IPS-11a (cell line): ENCODE data around the gene GTF3C4.

Experiments used
- H3K4me3 ChIP-seq: one replicate; pipeline ENCODE4 v1.5.1; 2013; ENCODE audit warnings: low read depth, low read length, control low read depth

The GTF3C4 gene

DNA sequence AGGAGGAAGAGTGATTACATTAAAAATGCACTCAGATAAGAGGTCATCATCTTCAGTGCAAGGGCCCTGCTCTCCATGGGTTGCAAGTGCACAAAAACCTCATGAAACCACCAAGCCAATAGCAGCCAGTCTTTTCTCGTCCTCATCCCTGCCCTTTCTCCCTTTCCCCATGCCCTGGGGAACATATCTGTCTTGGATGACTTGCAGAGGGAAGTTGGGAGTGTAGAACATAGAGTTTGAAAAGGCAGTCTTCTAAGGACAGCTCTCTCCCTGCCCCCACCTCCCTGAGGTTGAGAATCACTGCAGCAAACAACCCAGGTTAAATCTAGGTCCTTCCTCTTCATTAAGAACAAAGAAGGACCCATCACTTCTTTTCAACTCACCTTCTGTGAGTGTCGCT lies 22.5 kb upstream of the GTF3C4 start:
- H3K4me3 ChIP-seq = no peak overlapping the region

GRCh38 chr9:132648283-132648682 lies 22.0 kb upstream of the GTF3C4 start:
- H3K4me3 ChIP-seq = no peak overlapping the region

- no peak overlapping the region for H3K4me3 ChIP-seq
These were observed 21.6 kb upstream of the GTF3C4 start for GRCh38 chr9:132648685-132649084.

GRCh38 chr9:132651259-132651658 lies 19.0 kb upstream of the GTF3C4 start:
- no peak overlapping the region for H3K4me3 ChIP-seq

GRCh38 chr9:132656299-132656698 lies 14.0 kb upstream of the GTF3C4 start:
- H3K4me3 ChIP-seq = no peak overlapping the region

DNA sequence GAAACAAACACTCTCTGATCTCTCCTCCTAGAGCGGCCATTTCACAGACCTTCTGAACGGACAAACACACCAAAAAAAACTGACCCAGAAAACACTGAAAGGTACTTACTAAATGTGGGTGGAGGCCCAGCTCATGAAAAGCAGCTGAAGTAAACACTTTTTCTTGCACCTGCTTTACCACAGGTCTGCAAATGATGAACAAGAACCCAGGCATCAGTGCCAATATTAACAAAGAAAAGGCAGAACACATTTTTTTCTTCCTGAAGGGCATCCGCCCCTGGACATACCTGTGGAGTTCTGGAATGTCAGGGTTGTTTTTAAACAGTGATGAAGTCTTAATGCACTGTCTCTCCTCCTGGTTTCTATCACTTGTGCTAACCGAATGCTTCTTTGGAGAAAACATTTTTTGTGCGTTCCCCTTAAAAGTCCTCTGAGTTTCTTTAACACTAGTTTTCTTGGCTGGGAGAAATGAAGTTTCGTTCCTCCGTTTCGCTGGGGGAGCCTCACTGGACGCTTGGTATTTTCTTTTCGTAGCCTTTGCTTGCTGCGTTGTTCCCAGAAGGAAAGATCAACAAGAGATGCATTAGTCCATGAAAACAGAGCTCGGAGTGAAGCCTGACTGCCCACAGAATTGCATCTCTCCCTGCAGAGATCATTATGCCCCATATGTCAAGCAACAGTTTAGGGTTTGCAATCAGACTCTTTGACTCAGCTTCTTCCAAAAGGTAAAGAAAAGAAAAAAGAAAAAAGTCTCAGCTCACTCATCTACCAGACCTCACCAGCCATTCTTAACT lies 7.9 kb upstream of the GTF3C4 start:
- H3K4me3 ChIP-seq = no peak overlapping the region

DNA sequence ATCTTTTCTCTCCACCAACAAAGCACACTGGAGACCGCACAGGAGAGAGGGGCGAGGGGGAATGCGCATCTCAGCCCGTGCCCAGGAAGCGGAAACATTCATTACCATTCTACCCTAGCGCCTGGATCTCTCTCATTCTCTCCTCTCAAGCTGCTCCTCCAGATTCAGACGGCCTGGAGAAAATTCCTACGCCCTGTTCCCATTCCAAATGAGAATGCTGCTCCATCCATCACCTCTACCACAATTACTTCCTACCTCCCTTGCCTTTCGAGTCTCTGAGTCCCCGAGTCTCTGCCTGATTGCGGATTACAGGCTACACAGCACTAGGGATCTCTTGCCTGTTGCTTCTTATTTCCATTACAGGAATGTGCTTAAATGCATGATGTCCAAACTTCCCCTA lies 7.1 kb upstream of the GTF3C4 start:
- no peak overlapping the region for H3K4me3 ChIP-seq

DNA sequence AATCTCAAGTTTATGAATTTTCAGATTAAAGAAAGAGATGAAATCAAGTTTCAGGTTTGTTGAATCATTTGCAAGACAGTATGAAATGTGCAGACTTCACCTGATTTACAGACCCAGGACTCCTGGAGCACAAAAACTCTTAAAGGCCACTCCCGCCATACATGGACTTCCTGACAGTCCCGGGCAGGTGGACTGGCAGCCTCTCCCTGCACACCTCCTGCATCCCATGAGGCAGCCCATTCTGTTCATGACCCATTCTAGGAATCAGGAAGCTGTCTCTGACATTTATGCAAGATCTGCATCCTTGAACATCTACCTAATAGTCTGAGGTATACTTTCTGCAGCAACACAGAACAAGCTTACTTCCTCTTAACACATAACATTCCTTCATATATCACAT lies 6.4 kb upstream of the GTF3C4 start:
- no peak overlapping the region for H3K4me3 ChIP-seq

GRCh38 chr9:132669319-132669697 lies 956 bp upstream of the GTF3C4 start:
- peak overlapping the region; percentile 100 for H3K4me3 ChIP-seq

- H3K4me3 ChIP-seq = peak within 1 kb of the TSS; percentile 100
These were observed 387 bp upstream of the GTF3C4 start, which contains the start of gene DDX31 for GRCh38 chr9:132669698-132670456. Gene DDX31, minus strand, starts transcription at chr9:132669983. Its CDS starts 49 bp downstream, at chr9:132669934.

- peak overlapping the region; percentile 100 for H3K4me3 ChIP-seq
These were observed 1.6 kb downstream of the GTF3C4 start for GRCh38 chr9:132671620-132672412.

DNA sequence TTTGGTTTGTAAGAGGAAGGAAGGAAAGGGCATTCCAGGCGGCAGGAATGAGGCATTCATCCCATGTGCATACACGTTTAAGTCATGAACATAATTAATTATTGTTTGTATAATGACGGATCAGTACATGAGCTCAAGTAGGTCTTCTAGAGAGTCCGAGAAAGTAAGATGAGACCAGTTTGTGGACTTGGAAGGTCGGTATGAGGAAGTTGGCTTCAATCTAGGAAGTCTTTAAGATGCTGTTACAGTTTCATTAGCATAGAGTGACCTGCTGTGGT lies 2.1 kb downstream of the GTF3C4 start:
- no peak overlapping the region for H3K4me3 ChIP-seq

GRCh38 chr9:132673355-132673754 lies 3.1 kb downstream of the GTF3C4 start:
- no peak overlapping the region for H3K4me3 ChIP-seq

DNA sequence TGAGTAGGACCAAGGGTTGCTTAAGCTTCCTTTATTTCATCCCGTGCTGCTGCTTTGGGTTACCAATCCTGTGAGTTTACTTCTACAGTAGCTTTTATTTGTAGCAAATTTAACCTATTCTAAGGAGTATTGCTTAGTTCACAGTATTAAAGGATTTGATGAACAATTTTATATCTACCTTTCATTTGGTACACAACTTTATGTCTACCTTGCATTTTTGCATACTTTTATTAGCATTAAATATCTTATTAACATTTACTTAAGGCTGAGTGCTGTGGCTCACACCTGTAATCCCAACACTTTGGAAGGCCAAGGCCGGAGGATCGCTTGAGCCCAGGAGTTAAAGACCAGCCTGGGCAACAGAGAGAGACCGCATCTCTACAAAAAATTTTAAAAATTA lies 4.2 kb downstream of the GTF3C4 start:
- H3K4me3 ChIP-seq = no peak overlapping the region

DNA sequence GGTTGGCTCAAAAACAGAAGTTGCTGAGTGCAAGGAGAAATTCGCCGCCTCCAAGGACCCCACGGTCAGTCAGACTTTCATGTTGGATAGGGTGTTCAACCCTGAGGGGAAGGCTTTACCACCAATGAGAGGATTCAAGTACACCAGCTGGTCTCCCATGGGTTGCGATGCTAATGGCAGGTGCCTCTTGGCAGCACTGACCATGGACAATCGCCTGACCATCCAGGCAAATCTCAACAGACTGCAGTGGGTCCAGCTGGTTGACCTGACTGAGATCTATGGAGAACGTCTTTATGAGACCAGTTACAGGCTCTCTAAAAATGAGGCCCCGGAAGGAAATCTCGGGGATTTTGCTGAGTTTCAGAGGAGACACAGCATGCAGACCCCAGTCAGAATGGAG lies 7.7 kb downstream of the GTF3C4 start:
- H3K4me3 ChIP-seq = no peak overlapping the region

DNA sequence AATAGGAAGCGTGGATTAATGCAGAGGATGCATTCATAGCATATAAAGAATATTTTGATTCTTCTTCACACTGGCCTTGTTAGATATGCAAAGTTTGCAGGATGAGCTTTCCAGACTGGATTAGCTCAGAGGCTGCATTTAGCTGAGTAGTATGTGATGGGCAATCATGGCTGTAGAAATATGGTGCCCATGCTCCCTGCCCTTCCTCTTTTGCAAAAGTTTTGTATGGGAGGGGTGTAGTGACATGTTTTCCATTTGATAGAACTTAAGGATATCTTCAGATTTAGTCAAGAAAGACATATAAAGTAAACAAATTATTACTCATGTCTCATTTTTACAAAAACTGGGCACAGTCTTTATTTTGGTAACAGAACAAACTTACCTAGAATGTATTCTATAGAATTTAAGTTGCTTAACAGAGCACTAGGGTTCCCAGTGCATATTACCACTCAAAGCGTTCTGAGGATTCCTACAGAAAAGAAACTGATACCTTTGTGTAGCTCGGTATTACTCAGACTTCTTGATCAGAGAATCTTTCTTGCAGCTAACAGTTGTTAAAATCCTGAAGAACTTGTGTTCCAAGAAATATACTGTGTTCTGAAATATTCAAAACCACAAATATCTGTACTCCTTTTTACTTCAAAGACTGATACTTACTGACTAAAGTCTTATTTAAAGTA lies 9.8 kb downstream of the GTF3C4 start:
- no peak overlapping the region for H3K4me3 ChIP-seq

DNA sequence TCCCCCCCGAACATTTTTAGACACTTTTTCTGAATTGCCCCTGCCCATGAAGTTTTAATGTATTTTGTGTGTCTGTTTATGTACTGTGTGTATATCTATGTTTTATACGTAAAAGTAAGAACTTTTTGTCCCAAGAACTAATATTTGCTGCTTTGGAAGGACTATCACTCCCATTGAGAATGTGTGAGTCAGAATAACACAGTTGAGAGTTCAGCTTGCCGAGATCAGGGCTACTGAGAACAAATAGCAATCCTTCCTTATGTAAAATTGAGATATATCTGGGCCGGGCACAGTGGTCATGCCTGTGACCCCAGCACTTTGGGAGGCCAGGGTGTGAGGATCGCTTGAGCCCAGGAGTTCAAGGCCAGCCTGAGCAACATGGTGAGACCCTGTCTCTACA lies 11.3 kb downstream of the GTF3C4 start:
- H3K4me3 ChIP-seq = no peak overlapping the region

DNA sequence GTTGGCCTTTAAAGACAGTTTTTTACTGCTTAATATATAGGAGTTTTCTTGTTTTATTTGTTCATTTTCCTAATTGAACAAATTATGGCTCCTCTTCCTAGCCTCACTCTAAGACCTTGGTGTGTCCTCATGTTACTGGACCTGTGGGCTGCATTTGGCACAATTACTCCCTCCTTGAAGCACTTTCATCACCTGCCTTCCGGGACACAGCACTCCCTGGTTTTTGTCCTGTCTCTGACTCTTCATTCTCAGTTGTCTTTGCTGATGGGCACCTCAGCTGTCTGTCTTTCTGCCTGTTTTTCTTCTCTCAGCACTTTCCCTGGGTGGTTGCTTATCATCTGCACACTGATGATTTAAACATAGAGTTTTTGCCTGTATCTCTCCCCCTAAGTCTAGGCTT lies 13.6 kb downstream of the GTF3C4 start:
- H3K4me3 ChIP-seq = no peak overlapping the region

- H3K4me3 ChIP-seq = no peak overlapping the region
These were observed 20.4 kb downstream of the GTF3C4 start for GRCh38 chr9:132690696-132691095.

DNA sequence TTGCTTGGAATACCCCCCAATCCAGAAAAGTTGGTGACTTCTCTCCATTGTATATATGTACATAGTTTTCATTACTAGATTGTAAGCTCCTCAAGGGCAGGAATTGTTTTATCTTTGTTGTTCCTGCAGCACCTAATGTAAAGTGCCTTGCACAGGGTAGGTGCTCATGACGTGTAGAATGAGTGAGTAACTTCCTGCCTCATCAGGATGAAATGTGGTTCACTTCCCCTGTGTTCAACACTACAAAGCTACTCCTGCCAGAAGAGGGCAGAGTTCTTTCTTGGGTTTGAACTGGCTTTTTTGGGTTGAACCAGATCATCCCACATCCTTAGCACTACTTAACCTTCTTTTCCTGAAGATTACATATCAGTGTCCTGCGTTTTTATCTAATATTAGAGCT lies 23.9 kb downstream of the GTF3C4 start:
- no peak overlapping the region for H3K4me3 ChIP-seq

- no peak overlapping the region for H3K4me3 ChIP-seq
These were observed 27.0 kb downstream of the GTF3C4 start for GRCh38 chr9:132697230-132697629.
